ENCODE measurements around the gene DCDC1. TPM values are rescaled to one million over a fixed set of nuclear protein-coding genes. Genes with fewer than 3 reads are reported as not detected.

Gene DCDC1
- total and polyA plus RNA-seq, 12 donors: 0.01 to 0.18 (median 0.09) TPM; not detected in 9

DNA sequence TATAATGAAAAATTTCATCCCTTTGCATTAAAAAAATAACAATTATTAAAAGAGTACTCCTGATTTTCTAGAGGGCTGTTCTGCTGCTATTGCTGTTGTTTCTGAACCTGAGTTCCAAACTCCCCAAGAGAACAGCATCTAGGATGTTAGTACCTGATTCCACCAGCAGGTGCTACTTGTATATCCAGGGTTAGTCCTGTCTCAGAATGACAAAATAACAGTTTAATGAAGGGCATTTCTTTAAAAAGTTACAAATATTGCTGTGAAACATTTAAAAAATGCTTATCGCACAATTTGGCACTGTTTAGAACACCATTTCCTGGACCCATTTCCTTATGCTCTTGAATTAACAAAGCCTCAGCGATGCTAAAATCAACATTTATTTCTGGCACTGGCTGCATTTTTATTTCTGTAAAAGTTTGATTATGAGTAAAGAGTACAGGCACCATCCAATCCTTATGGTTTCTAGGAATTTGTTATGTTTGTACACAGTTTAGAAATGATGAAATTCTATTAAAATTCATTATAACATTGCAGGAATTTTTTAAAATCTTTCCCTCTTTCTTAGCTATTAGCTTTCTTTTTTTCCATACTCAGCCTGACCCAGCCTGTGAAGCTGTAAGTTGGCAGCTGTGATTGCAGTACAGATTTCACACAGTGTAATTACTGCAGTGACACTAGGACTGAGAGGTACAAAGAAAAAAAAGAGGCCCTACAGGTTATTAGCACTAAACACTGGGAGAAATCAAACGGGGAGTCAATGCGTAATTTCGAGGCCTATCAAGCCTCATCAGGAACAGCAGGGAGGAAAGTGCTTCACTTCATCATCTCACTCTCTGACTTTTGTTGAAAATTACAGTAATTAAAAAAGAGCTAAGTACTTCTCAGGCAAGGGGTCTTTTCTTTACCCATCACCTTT, 208.8 kb downstream of the DCDC1 start:
- Histone ChIP-seq H3K9me3 (peaks cover 0 to 6% (median 0%) of the 10 kb centered on the region in 11 donors), H3K36me3 (no peaks in the 10 kb centered on the region), H3K27me3 (no peaks in the 10 kb centered on the region), H3K27ac (no peak overlapping the region), H3K4me3 (no peak overlapping the region), H3K4me1 (no peaks in the 10 kb centered on the region)
- ATAC-seq (no peak), DNase-seq (no peak)
- TF ChIP-seq, protein P1, sequence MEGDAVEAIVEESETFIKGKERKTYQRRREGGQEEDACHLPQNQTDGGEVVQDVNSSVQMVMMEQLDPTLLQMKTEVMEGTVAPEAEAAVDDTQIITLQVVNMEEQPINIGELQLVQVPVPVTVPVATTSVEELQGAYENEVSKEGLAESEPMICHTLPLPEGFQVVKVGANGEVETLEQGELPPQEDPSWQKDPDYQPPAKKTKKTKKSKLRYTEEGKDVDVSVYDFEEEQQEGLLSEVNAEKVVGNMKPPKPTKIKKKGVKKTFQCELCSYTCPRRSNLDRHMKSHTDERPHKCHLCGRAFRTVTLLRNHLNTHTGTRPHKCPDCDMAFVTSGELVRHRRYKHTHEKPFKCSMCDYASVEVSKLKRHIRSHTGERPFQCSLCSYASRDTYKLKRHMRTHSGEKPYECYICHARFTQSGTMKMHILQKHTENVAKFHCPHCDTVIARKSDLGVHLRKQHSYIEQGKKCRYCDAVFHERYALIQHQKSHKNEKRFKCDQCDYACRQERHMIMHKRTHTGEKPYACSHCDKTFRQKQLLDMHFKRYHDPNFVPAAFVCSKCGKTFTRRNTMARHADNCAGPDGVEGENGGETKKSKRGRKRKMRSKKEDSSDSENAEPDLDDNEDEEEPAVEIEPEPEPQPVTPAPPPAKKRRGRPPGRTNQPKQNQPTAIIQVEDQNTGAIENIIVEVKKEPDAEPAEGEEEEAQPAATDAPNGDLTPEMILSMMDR (IDR thresholded peaks at IDR 0.05): peak in 5 of 9 donors; percentile 13 to 33 (median 19)
- WGBS, 2 donors: 66 to 68% methylated on average over 5 of the region's 5 CpGs
- intact Hi-C loops (cut with DNase I): no loop called here

DNA sequence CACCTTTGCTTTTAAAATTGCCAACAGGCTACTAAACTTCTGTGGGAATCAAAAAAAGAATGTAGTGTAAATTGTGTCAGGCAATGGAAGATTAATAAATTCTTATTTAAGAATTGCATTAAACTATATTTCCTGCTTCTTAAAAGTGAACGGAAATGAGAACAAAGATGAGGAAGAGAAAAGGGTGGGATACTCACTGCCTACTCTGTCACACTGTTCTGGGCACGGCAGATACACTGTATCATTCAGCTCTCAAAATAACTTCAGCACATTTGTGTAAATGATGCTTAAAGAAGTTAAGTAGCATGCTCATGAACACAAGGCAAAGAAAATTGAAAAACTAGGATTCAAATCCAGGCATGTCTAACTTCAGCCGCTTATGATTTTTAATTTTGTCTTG, 218.7 kb downstream of the DCDC1 start:
- no peak for ATAC-seq
- H3K4me1 ChIP-seq: no peaks in the 10 kb centered on the region
- H3K9me3 ChIP-seq: no peaks in the 10 kb centered on the region
- intact Hi-C loops (cut with DNase I): no loop called here
- DNase-seq: no peak
- WGBS, 2 donors: 67 to 70% methylated on average over 3 of the region's 3 CpGs
- no peak overlapping the region for H3K27ac ChIP-seq
- H3K4me3 ChIP-seq: no peak overlapping the region
- TF ChIP-seq, protein P1 (IDR thresholded peaks at IDR 0.05): no peak
- H3K36me3 ChIP-seq: no peaks in the 10 kb centered on the region
- H3K27me3 ChIP-seq: no peaks in the 10 kb centered on the region

DNA sequence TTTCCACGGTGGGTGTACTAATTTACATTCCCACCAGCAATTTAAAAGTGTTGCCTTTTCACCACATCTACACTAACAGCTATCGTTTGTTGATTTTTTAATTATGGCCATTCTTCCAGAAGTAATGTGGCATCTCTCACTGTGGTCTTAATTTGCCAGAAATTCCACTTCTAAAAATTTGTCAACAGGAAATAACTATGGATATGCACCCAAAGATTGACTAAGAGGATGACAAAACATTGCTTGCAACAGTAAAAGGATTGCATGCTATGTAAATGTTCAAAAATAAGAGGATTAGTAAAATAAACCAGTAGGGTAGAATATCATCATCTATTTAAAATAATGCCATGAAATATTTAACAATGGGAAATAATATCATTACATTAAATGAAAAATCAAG, 219.5 kb downstream of the DCDC1 start:
- no peaks in the 10 kb centered on the region for H3K9me3 ChIP-seq
- 83 to 85% methylated on average over 2 of the region's 2 CpGs for WGBS, 2 donors
- intact Hi-C loops (cut with DNase I): no loop called here
- no peaks in the 10 kb centered on the region for H3K4me1 ChIP-seq
- TF ChIP-seq, protein P1 (IDR thresholded peaks at IDR 0.05): no peak
- no peak overlapping the region for H3K4me3 ChIP-seq
- DNase-seq (no peak), ATAC-seq (no peak)
- H3K27ac ChIP-seq: no peak overlapping the region
- no peaks in the 10 kb centered on the region for H3K36me3 ChIP-seq
- no peaks in the 10 kb centered on the region for H3K27me3 ChIP-seq

DNA sequence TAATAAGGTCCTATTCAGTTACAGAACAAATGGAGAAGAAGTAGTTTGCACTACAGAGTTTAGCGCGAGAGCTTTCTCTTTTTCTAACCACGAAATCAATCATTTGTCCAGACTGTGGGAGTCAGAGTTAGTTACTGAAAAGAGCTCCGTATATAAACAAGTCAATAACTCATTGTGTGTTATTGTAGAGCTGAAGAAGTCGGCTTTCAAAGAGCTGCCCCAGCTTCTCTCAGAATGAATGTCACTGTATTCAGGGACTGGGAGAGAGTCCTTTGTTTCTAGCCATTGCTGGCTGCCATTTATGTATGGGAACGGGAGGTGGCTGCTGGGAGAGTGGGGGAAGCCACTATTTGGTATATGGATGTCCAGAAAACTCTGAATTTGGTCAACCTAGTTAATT, 227.8 kb downstream of the DCDC1 start:
- ATAC-seq (no peak), DNase-seq (no peak)
- Histone ChIP-seq H3K4me3 (no peak overlapping the region), H3K9me3 (no peaks in the 10 kb centered on the region), H3K27ac (no peak overlapping the region), H3K36me3 (no peaks in the 10 kb centered on the region), H3K4me1 (no peaks in the 10 kb centered on the region), H3K27me3 (peaks cover 0 to 16% (median 0%) of the 10 kb centered on the region in 7 donors)
- intact Hi-C loops (cut with DNase I): no loop called here
- WGBS, 2 donors: 67 to 75% methylated on average over 6 of the region's 6 CpGs
- TF ChIP-seq, protein P1 (IDR thresholded peaks at IDR 0.05): no peak

Measured in heart right ventricle (tissue), 16 donors.